NCI-H187 treated with DMSO at 0.1 percent for 48 hours (cell line): Measurements from ENCODE around the gene CERS6.
"Not testable (repeated sequence)": the region's sequence is repeated elsewhere in the genome, so short reads cannot be mapped to it uniquely, and the experiment has no call there.

Experiments
- DNase-seq: peaks from one replicate; lab custom pipeline; 2025; lab: John Stamatoyannopoulos, UW

CERS6 gene

DNA sequence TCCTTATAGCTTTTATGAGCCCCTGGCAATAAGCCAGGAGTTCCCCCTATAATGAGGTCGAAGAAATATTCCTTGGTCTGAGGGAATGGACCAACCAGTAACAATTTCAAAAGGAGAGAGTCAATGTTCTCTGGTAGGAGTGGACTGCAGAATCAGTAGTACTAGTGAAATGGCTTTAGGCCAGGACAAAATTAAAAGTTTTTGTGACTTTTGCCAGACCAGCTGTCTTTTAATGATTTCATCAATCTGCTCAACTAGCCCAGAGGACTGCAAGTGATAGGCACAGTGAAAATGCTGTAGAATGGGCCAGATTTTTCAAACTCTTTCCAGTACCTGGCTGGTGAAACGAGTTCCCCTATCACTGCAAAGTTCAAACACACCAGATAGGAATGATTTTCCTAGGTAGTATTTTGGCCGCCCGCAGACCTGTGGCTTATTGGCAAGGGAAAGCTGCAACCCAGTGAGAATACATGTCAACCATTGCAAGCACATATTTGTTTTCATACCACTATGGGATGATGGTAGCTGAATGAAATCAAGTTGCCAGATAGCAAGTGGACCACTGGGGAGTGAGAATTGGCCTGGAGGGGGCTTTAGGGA, 45.5 kb downstream of the CERS6 start:
- no peak for DNase-seq

DNA sequence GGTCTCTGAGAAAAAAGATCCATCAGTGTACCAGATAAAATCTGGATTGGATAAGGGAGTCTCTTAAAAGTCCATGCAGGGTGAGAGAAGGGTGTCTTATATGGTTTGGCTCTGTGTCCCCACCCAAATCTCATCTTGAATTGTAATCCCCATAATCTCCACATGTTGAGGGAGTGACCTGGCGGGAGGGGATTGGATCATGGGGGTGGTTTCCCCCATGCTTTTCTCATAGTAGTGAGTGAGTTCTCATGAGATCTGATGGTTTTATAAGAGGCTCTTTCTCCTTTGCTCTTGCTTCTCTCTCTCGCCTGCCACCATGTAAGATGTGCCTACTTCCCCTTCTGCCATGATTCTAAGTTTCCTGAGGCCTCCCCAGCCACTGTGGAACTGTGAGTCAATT, 46.8 kb downstream of the CERS6 start:
- not testable (repeated sequence) for DNase-seq

DNA sequence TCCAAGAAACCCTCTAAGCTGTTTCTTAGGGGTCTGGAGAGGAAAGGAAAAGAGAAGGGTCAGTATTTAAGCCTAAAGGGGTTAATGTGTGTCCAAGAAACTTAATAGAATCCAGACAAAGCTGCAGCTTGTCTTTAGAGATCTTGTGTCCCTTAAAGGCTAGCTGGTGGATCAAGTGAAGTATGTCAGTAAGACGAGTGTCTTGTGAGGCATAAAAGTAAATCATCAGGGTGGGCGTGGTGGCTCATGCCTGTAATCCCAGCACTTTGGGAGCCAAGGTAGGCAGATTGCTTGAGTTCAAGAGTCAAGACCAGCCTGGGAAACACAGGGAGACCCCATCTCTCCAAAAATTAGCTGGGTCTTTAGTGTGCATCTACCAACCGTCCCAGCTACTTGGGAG, 47.8 kb downstream of the CERS6 start:
- no peak for DNase-seq

DNA sequence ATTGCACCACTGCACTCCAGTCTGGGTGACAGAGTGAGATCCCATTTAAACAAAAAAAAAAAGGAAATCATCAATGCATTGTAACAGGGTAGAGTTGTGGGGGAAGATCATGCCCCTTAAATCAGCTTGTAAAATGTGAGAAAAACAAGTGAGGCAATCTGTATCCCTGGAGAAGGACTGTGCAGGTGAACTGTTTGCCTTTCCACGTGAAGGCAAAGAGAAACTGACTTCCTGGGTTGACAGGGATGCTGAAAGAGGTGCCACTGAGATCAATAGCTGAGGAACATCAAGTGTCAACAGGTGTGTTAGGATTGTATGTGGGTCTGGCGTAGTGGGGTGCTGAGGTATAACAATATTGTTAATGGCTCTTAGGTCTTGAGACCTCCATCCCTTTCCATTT, 48.3 kb downstream of the CERS6 start:
- no peak for DNase-seq

DNA sequence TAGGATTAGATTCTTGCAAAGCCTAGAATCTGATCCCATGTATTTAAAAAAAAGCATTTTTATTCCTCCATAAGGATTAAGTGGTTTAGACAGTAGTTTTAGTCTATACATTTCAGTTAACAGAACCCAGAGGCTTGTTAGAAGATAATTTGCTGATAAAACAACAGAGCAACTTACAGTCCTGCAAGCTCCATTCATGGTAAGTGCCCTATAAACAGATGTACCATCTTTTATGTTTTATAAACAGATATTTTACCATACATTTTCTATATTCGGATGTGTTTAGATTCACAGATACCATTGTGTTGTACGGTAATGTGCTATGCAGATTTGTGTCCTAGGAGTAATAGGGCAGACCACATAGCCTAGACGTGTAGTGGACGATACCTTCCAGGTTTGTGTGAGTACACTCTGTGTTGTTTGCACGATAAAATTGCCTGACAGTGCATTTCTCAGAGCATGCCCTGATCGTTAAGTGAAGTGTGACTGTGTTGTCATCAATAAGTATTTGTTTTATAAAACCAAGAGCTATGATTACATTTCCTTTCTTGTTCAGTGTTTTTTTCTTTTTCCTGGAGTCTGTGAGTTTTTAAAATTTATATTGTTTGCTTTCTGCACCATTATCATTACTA, 54.2 kb downstream of the CERS6 start:
- no peak for DNase-seq

DNA sequence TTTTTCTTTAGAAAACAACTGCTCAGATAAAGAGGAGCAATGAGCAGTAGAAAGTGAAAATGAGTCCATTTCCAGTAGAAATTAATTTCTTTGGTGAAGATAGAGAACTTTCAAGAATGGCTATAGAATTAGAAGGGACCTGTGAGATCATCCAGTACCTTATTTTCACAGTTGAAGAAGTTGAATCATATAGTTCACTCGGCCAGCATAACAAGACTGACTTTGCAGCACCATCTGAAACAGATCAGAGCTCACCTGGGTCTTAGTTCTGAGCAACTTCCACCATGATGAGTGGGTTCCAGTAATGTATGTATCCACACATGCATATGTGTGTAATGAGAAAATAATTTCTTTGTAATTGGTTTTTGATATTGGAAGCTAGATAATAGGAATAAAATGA, 58.6 kb downstream of the CERS6 start:
- no peak for DNase-seq

DNA sequence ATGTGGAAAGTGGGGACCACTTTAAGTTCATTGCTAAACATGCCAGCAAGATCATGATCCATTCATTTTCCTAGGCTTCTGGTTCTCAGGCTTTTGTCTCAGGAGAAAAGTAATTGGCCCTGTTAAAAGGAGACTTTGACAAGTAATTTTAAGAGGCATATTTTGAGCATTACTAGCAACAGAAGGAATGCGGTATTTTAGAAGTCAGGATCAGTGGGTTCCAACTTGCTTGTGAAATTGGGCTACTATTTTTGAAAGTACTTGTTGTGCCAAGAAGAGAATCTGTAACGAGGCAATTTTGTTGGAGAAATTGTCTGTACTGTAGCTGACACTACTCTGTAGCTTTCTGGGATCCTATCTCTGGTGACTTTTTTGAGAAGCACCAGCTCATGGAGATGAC, 59.4 kb downstream of the CERS6 start:
- DNase-seq: no peak

DNA sequence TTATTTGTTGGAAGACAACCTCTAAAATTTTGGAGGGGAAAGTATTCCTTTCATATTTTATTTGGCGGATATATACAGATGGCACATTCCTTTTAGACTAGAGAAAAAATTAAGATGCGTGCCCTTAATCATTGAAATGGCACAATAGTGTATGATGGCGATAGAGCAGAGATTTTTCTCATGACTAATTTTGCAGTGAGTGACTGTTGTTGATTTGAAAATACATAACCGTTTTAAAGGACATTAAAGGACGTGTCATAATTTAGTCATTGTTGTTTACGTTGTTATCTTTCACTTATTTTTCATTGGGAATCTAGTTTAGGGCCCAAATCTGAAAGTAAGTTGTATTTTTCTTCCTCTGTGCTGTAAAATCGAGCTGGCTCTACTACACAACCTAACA, 61.7 kb downstream of the CERS6 start:
- DNase-seq: no peak

DNA sequence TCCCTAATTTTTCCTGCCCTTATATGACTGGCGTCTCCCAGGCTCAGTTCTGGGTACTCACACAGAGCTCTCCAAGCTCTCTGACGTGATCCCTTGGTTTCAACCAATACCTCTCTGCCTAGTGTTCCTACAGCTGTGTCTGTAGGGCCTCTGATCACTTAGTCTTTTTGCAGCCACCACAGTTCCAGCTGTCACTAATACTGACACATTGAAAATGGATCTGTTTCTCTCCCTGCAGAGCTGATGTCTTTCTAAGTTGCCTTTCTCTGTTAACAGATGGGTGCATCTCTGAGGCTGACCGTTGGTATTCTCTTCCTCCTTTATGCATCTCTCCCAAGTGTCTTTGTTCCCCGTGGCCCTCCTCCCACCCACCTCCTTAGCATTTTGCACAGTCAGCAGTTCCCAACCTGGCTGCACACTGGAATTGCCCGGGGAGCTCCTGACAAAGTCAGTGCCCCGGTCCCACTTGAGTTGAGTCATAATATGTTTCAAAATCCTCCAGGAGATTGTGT, 62.5 kb downstream of the CERS6 start:
- DNase-seq: no peak

DNA sequence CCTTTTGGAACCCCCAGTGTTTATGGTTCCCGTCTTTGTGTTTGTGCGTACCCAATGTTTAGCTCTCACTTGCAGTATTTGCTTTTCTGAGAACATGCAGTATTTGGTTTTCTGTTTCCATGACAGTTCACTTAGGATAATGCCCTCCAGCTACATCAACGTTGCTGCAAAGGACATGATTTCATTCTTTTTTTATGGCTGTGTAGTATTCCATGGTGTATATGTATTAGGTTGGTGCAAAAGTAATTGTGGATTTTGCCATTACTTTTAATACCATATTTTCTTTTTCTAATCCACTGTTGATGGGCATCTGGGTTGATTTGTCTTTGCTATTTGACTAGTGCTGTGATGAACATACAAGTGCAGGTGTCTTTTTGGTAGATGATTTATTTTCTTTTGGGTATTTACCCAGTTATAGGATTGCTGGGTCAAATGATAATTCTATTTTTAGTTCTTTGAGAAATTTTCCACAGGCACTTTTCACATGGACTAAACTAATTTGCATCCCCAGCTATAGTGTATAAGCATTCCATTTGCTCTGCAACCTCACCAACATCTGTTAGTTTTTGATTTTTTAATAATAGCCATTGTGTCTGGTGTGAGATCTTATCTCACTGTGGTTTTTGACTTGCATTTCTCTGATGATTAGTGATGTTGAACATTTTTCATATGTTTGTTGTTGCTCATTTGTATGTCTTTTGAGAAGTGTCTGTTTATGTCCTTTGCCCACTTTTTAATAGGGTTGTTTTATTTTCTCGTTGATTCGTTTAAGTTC, 63.6 kb downstream of the CERS6 start:
- no peak for DNase-seq

DNA sequence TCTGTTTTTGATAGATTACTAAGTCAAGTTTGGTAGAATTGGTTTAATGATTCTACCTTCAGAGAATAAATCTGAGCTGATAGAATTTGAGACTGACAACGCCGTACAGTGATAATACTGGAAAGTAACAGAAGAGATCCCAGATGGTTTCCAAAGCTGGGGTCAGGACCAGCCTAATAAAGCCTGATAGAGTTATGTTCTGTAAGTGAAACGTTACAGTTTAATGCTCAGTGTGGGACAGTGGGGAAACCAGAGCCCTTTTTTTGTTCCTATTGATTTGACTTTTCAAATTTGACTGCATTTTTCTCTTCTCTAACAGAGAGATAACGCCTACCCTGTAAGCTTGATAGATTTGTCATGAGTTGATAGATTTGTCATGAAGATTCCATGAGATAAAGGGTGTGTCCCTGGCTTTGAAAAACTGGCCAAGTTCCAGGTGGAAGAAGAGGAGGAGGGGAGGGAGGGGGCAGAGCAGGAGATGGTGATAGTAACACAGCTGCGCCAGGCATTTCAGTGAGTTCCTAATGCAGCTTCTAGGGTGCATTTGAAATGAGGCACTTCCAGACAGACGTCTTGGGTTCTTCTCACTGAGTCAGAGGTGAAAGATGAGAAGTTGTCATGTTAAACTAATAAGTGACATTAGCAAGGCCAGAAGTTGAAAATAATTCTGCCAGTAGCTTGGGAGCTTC, 65.1 kb downstream of the CERS6 start:
- DNase-seq: no peak

DNA sequence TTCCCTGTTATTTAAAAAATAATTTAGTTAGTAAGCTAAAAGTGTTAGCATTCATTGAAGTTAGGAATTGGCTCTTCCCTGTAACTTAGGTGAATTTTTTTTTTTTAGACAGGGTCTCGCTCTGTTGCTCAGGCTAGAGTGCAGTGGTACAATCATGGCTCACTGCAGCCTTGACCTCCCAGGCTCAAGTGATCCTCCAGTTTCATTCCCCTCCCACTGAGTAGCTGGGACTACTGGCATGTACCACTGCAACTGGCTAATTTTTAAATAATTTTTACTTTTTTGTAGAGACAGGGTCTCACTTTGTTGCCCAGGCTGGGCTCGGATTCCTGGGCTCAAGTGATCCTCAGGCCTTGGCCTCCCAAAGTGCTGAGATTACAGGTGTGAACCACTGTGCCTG, 66.4 kb downstream of the CERS6 start:
- DNase-seq: no peak

DNA sequence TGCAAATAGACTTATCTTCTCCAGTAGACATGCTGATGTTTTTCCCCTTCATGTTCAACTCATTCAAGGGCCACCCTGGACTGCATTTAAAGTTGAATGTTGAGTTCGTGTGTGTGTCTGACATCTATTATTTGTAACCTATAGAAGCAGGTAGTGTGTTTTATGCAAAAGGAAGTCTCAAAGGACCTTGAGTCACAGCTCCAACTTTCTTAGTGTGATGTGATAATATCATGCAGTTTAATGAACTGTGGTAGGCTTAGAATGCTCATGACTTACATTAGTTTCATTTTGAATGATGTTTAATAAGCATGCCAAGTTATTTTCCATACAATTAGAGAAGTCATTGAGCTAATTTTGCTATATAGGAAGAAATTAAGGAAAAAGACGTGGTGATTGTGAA, 67.9 kb downstream of the CERS6 start:
- DNase-seq: no peak

DNA sequence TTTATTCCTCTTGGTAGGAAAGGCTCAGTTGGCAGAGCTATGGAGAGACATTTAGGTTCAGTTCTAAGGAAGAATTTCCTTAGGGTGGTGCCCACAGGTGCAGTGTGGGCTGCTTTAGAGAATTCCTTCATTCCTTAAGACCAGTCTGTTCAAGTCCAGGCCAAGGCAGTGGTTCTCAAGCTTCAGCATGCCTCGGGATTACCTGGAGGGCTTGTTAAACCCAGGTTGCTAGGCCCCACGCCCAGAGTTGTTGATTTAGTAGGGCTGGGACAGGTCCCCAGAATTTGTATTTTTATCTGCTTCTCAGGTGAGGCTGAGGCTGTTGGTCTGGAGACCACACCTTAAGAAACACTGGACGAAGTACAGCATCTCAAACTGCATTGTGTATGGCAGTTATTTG, 68.9 kb downstream of the CERS6 start:
- DNase-seq: no peak

DNA sequence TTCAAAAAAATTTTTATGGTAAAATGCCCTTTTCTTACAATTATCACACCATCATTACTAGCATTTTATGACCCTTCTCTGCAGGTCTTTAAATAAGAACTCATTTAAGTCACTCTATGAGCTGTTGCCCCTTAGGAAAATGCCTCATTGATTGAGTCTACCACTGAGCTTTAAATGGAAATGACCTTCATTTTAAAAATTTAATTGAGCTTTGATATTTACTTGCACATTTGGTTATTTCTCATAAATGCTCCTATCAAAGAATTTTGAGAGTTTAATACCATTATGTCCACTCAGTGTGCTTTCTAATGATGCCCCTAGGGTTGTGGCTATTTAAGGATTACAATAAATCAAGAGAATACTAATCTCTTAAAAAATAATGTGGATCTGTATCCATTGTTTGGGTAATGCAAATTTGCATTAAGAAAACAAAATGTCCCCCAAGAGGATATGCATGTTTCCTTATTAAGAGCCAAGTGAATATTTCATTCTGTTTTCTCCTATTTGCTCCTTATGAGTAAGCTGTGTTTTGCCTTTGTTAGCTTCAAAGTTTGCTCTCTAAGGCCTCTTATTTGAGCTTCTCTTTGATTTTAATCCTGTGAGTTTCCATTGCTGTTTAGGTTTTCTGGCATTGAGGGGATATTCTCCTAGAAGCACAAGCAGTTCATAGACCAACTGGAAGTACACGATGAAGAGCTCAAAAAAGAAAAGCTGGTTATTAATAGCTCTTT, 69.8 kb downstream of the CERS6 start:
- DNase-seq: no peak

DNA sequence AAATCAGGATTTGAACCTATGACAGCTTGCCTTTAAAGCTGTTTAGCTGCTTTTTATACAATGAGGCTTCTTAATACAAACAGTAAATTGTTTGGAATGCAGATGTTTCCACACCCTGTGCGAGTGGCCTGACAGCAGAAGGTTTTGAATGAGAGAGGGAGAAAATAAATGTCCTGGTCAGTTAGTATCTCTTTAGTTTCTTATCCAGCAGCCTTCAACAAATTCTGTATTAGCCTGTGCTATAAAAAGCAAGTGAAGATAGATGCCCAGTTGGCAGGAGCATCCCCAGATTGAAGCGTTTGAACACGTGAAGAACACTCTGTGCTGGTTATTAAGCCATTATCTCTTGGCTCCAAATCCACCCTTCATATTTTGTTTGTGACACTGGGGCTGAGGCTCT, 70.6 kb downstream of the CERS6 start:
- no peak for DNase-seq

DNA sequence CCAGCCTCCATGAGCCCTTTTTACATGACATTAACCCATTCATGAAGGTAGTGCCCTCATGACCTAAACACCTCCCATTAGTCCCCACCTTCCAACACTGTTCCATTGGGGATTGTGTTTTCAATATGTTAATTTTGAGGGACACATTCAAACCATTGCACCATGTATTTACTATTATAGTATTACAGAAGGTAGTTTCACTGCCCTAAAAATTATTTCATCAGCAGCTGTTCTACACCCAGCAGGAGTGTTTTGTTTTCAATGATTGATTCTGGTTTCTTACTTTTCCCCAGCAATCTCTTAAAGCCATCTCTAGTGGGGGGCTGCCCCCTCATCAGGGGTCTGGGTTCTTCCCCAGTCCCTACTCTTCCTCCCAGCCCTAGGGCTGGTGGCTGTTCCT, 71.9 kb downstream of the CERS6 start:
- DNase-seq: no peak

DNA sequence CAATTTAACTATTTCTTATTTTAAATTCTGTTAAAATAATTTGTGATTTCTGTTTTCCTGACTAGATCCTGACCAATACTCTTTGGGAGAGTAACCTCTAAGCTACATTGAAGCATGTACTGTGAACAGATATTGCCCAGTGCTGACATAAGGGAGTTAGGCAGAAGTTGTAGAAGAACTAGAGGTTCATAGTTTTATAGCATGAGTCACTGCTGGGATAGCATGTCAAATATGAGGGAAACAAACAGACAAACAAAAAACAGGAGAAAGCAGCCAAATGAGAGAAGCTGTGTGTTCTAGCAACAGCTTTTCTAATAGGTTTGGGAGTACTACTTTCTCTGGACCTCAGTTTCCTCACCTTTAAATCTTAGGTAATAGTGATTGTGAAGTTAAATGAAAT, 72.4 kb downstream of the CERS6 start:
- DNase-seq: no peak

DNA sequence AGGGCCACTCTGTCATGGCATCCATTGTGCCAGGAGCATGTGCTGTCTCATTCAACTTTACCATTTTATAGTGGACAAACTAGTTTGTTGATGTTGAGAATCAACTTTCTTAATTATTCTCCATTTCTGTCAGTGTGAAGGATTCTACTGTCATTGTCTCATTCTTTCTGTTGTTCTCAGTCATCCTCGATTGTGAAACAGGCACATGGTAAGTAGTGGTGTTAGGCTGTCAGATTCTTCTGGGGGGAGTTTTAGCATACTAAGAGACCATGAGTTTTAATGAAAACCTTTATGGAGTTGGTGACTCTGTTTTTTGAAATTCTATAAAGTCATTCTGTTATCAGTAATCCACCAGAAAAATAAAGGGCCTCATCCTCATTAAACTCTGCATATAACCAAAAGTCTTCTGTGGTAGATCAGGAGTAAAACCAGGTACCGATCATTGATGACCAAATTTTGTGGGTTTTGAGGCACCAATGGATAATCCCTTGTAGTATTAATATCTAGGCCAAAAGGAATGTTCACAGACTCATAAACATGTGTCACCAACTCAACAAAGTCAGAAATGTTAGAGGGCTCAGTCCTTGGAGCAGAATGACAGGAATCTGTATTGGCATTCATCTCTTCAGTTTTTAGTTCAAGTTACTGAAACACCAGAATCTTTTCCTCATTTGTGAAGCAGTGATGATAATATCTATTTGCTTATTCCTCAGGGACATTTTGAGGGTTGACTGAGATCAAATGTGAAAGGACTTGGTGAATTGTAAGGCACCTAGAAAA, 73.2 kb downstream of the CERS6 start:
- no peak for DNase-seq

DNA sequence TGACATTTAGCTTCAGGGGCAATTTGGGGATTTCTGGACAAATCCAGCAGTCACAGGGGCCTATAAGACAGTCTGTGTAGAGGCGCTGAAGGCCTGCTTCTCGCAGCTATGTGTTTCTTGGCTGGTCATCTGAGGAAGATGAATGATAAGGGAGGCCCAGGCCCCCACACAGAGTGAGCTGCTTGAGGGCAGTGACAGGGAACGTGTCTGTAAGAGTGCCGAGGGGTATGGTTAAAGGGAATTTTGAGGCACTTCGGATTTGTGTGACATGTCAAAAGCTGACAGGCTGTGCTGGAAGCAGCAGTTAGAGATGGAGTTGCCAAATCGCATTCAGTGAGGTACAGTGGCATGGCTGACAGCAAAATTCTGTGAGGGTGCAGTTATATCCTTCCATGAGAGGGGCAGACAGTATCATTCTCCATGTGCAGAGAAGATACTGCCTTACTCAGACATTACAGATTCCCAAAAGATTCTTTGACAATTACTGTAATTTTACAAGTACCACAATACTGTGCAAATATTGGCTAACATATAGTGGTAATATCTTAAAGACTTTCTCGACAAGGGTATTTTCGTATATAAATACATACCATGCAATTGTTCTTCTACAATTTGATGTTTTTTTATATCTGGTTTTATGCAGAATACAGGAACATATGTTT, 74.0 kb downstream of the CERS6 start:
- no peak for DNase-seq
